Measurements from ENCODE around the gene CST7. TPM values are rescaled to one million over a fixed set of nuclear protein-coding genes. Genes with fewer than 3 reads are reported as not detected.

CST7 gene
- total and polyA plus RNA-seq, 2 of the 13 experiments (the other 11 are each of a cell fraction or from before 2014, with no cell fraction given): not detected

DNA sequence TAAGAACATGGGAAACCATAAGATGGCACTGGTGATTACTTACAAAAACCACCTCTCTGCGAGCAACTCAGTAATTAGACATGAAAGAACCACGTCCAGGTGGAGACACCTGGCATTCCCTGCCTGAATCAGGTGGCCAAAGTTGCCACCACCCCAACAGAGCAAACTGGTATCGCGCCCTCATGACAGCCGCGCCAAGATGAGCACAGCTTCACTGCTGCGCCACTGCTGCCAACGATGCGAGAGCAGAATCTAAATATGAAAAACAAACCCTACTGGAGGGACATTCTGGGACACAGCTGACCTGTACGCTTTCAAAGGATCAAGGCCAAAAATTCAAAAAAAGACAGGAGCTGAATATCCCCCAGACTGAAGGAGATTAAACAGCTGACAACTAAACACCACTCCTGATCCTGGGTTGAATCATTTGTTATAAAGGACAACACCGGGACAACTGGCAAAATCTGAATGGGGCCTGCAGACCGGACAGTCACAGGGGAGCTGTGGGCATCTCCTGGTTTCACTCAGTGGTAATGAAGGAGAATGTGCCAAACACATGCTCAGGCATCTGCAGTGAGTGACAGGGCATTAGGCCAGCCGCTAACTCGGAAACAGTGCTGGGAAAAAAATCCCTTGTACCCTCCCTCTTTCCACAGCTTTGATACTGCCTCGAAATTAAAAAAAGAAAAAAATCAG lies 17.4 kb downstream of the CST7 start:
- no peak overlapping the region for H2AFZ ChIP-seq (ENCODE audit: low read length)
- intact Hi-C loops (cut with micrococcal nuclease; ENCODE audit: unreplicated experiment) (no loop called here), in situ Hi-C loops (cut with HindIII; ENCODE audit: extremely low pct_ligation_motif_present, low pct_unique_long_range_greater_than_20kb) (no loop called here)
- DNase-seq (ENCODE audit: low spot score) (no peak), FAIRE-seq (no peak), ATAC-seq (no peak)
- H3K9ac ChIP-seq (ENCODE audit: insufficient read depth, low read depth, low read length): no peak overlapping the region
- no peak overlapping the region for H3K4me2 ChIP-seq (ENCODE audit: low read depth, low read length)
- H3K4me3 ChIP-seq (replicated peaks in 1 of 3; ENCODE audit: insufficient read depth in 1 of 3, low read depth in 2 of 3, low read length in 3 of 3): no peak overlapping the region
- peaks cover 45 to 95% of the 10 kb centered on the region in 2 experiments for H3K36me3 ChIP-seq (replicated peaks in 1 of 2; ENCODE audit: control insufficient read depth in 1 of 2, insufficient read depth in 2 of 2, low read length in 2 of 2)
- BruUV-seq (replicated peaks): no TSS peak
- no peaks in the 10 kb centered on the region for H3K9me3 ChIP-seq (ENCODE audit: low read length)
- WGBS (ENCODE audit: low lambda C conversion rate): 98% methylated on average over 15 of the region's 15 CpGs
- POLR2A ChIA-PET: no interaction called here
- CTCF ChIA-PET (ENCODE audit: low intra/inter-chr PET ratio, low total read pairs): no interaction called here
- no peaks in the 10 kb centered on the region for H3K27me3 ChIP-seq (ENCODE audit: control insufficient read depth in 1 of 2, insufficient read depth in 2 of 2, low read length in 2 of 2)
- H3K79me2 ChIP-seq (ENCODE audit: insufficient read depth, low read length): no peaks in the 10 kb centered on the region
- no peak overlapping the region for H3K27ac ChIP-seq (ENCODE audit: extremely low read length, insufficient read depth, low read length)
- no peaks in the 10 kb centered on the region for H3K4me1 ChIP-seq (ENCODE audit: insufficient read depth, low read length)
- no peaks in the 10 kb centered on the region for H4K20me1 ChIP-seq (ENCODE audit: insufficient read depth, low read length)
- TF ChIP-seq ZBTB42 (CRISPR knock-in tag; IDR thresholded peaks at IDR 0.05): no peak
- TF ChIP-seq, protein P1, sequence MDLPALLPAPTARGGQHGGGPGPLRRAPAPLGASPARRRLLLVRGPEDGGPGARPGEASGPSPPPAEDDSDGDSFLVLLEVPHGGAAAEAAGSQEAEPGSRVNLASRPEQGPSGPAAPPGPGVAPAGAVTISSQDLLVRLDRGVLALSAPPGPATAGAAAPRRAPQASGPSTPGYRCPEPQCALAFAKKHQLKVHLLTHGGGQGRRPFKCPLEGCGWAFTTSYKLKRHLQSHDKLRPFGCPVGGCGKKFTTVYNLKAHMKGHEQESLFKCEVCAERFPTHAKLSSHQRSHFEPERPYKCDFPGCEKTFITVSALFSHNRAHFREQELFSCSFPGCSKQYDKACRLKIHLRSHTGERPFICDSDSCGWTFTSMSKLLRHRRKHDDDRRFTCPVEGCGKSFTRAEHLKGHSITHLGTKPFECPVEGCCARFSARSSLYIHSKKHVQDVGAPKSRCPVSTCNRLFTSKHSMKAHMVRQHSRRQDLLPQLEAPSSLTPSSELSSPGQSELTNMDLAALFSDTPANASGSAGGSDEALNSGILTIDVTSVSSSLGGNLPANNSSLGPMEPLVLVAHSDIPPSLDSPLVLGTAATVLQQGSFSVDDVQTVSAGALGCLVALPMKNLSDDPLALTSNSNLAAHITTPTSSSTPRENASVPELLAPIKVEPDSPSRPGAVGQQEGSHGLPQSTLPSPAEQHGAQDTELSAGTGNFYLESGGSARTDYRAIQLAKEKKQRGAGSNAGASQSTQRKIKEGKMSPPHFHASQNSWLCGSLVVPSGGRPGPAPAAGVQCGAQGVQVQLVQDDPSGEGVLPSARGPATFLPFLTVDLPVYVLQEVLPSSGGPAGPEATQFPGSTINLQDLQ (CRISPR knock-in tag; IDR thresholded peaks at IDR 0.05): no peak
- TF ChIP-seq ZNF614 (CRISPR knock-in tag; IDR thresholded peaks at IDR 0.05; ENCODE audit: borderline replicate concordance): no peak
- no peak for TF ChIP-seq KDM5B (CRISPR knock-in tag; IDR thresholded peaks at IDR 0.05; ENCODE audit: borderline replicate concordance)
- TF ChIP-seq NFE2L1 (CRISPR knock-in tag; IDR thresholded peaks at IDR 0.05; ENCODE audit: borderline replicate concordance): no peak
- TF ChIP-seq ZNF83 (CRISPR knock-in tag; IDR thresholded peaks at IDR 0.05; ENCODE audit: borderline replicate concordance): no peak
- TF ChIP-seq ZNF335 (CRISPR knock-in tag; IDR thresholded peaks at IDR 0.05): no peak
- no peak for TF ChIP-seq ZBTB8A (CRISPR knock-in tag; IDR thresholded peaks at IDR 0.05; ENCODE audit: borderline replicate concordance, low read depth)
- TF ChIP-seq, protein P2, sequence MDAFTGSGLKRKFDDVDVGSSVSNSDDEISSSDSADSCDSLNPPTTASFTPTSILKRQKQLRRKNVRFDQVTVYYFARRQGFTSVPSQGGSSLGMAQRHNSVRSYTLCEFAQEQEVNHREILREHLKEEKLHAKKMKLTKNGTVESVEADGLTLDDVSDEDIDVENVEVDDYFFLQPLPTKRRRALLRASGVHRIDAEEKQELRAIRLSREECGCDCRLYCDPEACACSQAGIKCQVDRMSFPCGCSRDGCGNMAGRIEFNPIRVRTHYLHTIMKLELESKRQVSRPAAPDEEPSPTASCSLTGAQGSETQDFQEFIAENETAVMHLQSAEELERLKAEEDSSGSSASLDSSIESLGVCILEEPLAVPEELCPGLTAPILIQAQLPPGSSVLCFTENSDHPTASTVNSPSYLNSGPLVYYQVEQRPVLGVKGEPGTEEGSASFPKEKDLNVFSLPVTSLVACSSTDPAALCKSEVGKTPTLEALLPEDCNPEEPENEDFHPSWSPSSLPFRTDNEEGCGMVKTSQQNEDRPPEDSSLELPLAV (CRISPR knock-in tag; conservative IDR thresholded peaks at IDR 0.05; ENCODE audit: low read depth): no peak
- TF ChIP-seq SMYD3 (CRISPR knock-in tag; IDR thresholded peaks at IDR 0.05): no peak
- TF ChIP-seq, protein P3, sequence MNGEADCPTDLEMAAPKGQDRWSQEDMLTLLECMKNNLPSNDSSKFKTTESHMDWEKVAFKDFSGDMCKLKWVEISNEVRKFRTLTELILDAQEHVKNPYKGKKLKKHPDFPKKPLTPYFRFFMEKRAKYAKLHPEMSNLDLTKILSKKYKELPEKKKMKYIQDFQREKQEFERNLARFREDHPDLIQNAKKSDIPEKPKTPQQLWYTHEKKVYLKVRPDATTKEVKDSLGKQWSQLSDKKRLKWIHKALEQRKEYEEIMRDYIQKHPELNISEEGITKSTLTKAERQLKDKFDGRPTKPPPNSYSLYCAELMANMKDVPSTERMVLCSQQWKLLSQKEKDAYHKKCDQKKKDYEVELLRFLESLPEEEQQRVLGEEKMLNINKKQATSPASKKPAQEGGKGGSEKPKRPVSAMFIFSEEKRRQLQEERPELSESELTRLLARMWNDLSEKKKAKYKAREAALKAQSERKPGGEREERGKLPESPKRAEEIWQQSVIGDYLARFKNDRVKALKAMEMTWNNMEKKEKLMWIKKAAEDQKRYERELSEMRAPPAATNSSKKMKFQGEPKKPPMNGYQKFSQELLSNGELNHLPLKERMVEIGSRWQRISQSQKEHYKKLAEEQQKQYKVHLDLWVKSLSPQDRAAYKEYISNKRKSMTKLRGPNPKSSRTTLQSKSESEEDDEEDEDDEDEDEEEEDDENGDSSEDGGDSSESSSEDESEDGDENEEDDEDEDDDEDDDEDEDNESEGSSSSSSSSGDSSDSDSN (CRISPR knock-in tag; IDR thresholded peaks at IDR 0.05): no peak
- no peak for TF ChIP-seq BORCS8-MEF2B (CRISPR knock-in tag; IDR thresholded peaks at IDR 0.05)
- TF ChIP-seq FIP1L1 (IDR thresholded peaks at IDR 0.05; ENCODE audit: borderline replicate concordance, insufficient read depth, low read depth, low read length): no peak
- TF ChIP-seq SOX6 (IDR thresholded peaks at IDR 0.05): no peak
- TF ChIP-seq SOX6 (CRISPR knock-in tag; IDR thresholded peaks at IDR 0.05): no peak
- TF ChIP-seq, protein P4, sequence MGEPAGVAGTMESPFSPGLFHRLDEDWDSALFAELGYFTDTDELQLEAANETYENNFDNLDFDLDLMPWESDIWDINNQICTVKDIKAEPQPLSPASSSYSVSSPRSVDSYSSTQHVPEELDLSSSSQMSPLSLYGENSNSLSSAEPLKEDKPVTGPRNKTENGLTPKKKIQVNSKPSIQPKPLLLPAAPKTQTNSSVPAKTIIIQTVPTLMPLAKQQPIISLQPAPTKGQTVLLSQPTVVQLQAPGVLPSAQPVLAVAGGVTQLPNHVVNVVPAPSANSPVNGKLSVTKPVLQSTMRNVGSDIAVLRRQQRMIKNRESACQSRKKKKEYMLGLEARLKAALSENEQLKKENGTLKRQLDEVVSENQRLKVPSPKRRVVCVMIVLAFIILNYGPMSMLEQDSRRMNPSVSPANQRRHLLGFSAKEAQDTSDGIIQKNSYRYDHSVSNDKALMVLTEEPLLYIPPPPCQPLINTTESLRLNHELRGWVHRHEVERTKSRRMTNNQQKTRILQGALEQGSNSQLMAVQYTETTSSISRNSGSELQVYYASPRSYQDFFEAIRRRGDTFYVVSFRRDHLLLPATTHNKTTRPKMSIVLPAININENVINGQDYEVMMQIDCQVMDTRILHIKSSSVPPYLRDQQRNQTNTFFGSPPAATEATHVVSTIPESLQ (CRISPR knock-in tag; conservative IDR thresholded peaks at IDR 0.05): no peak

Data from HepG2 (cell line).